IPS-18c (cell line): ENCODE measurements around the gene ZBTB20.

Source experiments
- H3K4me3 ChIP-seq: 2 replicates; pipeline ENCODE4 v1.7.0; 2013; ENCODE audit warnings: low read depth, mild to moderate bottlenecking, low read length, moderate library complexity; ENCODE audit not compliant: insufficient read depth
- H3K9me3 ChIP-seq: one replicate; pipeline ENCODE4 v1.6.1; 2013; ENCODE audit warnings: mild to moderate bottlenecking, low read length, moderate library complexity; ENCODE audit not compliant: control insufficient read depth, insufficient read depth

ZBTB20 gene

DNA sequence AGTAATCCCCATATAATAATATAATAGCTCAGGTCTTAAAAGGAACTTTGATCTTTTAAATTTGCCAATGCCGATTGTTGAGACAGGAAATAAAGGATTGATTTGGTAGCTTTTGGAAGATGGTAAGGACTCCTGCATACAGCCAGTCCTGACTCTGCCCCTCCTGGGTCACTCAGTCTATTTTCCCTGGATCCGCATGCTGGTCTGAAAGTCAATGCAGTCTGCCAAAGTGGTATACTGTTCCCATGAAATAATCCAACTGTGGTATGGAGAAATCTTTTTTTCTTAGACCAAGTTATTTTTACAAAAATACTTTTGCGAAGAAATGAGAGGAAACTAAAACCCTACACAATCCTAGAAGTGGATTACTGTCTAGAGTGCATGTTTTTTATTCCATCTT is 662.2 kb downstream of the ZBTB20 start:
- Histone ChIP-seq H3K9me3 (no peaks in the 10 kb centered on the region), H3K4me3 (no peak overlapping the region)

DNA sequence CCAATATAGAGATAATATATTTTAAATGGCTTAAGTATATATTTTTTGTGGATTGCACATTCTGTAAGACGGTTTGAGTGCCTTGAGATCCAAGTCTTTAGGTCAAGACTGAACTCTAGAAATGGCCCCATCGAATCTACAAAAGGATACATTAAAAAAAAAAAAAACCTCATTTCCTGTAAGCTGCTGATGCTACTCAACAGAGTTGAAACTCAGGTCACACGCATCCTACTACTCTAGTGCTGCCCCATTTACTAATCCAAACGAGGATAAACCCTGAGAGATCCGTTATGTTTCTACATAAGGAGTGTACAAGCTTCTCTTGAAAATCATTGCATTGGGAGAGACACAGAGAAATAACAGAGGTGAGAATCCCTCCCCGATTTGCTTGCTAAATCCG is 666.0 kb downstream of the ZBTB20 start:
- no peaks in the 10 kb centered on the region for H3K9me3 ChIP-seq
- no peak overlapping the region for H3K4me3 ChIP-seq

DNA sequence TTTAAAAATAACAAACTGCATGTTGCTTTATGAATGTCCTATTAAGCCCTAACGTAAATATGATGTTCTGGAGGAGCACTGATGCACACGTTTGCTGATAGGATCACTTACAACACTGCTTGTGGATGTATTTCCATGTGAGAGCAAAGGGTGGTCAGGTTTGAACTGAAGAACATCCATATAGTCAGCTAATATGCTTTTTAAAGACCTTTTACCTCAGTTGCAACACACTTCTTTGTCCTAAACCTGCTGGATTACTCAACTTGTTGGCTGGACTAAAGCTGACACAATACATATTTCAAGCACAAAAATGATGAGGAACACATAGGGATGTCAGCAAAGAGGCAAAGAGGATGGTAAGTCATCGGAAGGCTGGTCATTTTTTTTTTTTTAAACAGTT is 666.6 kb downstream of the ZBTB20 start:
- no peaks in the 10 kb centered on the region for H3K9me3 ChIP-seq
- H3K4me3 ChIP-seq = no peak overlapping the region

DNA sequence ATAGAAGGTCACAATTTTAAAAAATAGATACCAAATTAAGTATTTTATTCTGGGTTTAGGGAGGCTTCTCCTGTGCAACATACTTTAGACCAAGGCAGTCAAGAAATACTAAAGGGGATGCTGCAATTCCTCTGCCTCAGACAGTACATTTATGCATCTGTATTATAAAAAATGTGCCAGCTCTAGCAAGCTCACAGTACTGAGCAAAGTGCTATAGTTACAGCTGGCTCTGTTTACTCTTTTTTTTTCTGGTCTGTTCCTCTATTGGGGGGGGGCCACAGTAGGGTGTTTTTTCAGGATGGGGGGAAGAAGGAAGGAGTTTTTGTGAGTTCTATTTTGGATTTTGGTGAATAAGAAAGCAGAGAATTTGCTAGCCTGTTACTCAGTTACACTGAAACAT is 668.3 kb downstream of the ZBTB20 start:
- H3K4me3 ChIP-seq = no peak overlapping the region
- no peaks in the 10 kb centered on the region for H3K9me3 ChIP-seq

DNA sequence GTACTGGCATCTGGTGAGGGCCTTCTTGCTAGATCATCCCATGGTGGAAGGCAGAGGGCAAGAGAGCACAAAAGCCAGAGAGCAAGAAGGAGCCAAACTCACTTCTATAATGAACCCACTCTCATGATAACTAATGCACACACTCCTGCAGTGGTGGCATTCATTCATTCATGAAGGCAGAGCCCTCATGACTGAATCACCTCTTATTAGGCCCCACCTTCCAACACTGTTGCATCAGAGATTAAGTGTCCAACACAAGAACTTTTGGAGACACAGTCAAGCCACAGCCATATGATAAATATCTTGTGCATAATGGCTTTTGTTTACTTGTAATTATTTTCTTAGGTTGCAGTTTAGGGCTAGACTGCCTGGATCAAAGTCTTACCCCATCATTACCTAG is 670.6 kb downstream of the ZBTB20 start:
- H3K4me3 ChIP-seq = no peak overlapping the region

DNA sequence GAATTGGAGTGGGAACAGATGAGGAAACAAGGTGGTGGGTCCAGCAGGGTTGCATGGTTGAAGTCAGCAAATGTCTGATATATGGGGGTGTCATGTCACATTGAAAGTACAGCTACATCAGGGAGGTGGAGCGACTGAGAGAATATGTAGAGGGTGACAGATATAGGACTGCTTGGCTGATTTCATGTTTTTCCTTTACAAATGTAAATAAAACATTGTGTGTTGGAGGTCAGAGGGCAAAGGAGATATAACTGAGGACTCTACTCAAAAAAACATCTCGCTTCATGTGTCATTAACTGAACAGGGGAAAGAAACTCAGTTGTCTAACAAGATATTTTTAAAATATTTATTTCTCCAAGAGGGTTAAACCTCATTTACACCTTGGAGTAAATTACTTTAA is 675.6 kb downstream of the ZBTB20 start:
- no peaks in the 10 kb centered on the region for H3K9me3 ChIP-seq

More for the DNA sequence above, 670.6 kb downstream of the ZBTB20 start:
- no peaks in the 10 kb centered on the region for H3K9me3 ChIP-seq

DNA sequence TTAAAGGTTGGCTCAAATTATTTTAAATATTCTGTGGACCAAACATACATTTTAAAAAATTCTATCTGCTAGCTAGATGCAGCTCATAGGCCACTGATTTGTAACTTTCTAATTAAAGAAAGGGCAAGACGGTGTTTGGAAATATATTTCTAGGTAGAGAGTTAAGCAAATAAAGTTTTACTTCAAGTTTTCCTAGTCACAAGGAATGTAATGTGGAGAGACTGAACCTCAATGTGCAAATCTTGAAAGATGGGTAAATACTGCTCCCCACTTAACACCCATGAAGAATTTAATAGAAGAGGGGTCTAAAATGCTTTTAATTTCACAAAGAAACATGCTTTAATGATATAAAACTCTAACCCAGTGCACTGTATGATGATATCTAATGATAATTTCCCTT is 678.0 kb downstream of the ZBTB20 start:
- H3K4me3 ChIP-seq = no peak overlapping the region

More for the DNA sequence above, 675.6 kb downstream of the ZBTB20 start:
- H3K4me3 ChIP-seq = no peak overlapping the region

DNA sequence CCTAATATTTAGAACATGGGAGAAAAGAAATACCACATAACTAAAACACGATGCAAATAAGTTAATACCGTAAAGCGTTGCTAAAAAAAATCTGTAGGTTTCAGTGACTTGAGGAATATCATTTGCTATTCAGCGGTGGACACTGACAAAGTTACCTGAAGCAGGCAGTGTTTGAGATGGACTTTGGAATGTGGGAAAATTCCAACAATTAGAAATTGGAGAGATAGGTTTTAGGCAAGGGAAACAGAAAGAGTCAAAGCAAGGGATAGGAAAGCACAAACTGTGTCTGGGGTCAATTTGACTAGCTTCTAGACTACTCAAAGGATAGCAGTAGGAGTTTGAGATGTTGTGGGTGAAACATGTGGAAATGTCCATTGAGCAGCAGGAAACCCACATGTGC is 680.3 kb downstream of the ZBTB20 start:
- Histone ChIP-seq H3K4me3 (no peak overlapping the region), H3K9me3 (no peaks in the 10 kb centered on the region)

More for the DNA sequence above, 678.0 kb downstream of the ZBTB20 start:
- H3K9me3 ChIP-seq = no peaks in the 10 kb centered on the region

DNA sequence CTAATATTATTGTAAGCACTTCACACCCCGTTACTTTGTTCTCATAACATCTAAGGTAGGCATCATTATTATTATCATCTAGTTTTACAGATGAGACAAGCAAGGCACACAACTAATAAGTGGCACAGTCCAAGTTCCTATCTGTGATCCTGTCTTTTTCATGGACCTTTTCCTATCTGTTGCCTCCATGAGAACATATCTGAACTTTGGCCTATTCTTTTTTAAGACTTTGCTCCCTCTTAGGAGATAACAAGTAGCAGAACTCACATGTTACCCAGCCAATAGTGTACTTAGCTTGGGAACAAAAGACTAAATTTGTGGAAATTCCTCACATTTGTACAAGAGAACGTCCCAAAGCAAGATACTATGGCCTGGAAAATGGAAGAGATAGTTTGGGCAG is 680.8 kb downstream of the ZBTB20 start:
- H3K4me3 ChIP-seq = no peak overlapping the region
- H3K9me3 ChIP-seq = no peaks in the 10 kb centered on the region

DNA sequence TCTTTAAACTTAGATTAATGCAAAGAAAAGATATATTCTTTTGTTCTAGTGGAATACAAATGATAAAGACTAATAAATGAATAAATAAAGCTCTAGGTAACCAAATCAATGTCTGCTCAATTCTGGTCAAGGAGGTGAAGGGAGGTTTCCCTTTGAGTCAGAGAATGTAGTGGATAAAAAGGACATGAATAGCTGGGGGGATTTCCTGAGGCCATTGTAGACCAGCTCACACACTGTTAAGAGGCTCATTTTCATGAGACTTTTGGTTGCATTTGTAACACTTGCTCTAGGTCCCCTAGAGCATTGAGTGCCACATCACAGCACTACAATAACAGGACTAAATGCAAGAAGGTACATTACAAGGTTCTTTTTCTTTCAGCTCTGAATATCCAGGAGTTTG is 682.5 kb downstream of the ZBTB20 start:
- H3K9me3 ChIP-seq = no peaks in the 10 kb centered on the region
- H3K4me3 ChIP-seq = no peak overlapping the region

DNA sequence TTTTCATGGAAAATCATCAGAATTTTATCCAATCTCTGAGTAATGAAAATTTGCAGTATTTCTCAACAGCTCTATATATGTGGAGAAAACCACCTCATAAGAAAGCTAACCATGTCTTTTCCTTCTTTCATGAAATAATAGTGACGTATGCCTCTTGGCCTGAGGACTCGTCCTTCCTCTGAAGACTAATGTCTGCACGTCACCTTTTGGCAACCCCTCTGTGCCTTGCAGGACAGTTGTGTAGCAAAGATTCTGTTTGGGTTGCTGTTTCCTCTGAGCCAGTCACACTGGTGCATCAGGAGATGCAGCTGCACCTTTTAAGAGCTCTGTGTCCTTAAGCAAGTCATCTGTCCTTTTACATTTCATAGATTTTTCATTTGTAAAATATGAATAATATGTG is 684.3 kb downstream of the ZBTB20 start:
- H3K4me3 ChIP-seq = no peak overlapping the region
- H3K9me3 ChIP-seq = no peaks in the 10 kb centered on the region

DNA sequence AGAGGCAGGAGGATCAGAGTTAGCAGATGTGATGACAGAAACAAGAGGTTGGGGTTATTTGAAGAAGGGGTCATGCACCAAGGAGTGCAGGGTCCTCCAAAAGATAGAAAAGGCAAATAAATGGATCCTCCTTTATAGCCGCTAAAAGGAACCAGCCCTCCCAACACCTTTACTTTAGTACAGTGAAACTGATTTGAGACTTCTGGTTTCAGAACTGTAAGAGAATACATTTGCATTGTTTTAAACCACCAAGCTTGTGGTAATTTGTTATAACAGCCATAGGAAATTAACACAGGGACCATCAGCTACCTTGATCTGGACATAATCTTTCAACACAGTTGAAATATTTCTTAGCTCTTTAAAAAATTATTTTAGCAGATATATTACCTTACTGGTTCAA is 686.6 kb downstream of the ZBTB20 start:
- Histone ChIP-seq H3K4me3 (no peak overlapping the region), H3K9me3 (no peaks in the 10 kb centered on the region)

DNA sequence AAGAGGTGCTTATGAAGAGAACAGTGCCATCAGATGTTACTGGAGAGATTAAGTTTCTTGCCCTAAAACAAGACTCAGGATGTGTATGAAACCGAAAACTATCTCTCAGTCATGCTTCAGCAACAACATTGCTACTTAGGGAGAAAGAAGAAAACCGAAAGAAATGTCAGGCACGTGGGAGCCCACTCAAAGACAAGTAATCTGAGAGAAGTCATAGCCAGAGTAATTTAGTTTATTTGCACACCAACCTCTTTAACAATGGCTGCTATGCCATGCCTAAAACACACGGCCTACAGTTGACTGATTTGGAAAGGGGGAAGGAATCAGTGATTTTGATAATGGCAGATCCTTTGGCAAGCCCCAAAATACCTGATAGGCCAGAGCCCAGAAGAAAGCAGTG is 690.3 kb downstream of the ZBTB20 start:
- H3K9me3 ChIP-seq = no peaks in the 10 kb centered on the region
- no peak overlapping the region for H3K4me3 ChIP-seq

DNA sequence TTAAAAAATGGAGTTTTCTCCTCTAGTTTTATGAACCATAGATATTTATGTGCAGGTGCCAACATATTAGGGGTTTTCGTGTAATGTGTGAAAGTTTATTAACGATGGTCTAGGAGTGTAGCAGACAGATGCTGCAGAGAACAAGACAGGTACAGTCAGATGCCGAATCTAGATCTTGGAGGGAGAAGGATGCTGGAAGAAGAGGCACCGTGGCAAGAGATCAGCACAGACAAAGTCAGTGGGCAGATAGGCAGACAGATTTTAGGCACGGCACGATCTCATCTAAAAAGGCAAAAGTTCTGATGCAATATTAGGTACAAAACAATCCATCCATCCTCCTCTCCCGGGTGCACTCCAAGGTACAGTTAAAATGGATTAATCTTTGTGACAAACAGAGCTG is 691.7 kb downstream of the ZBTB20 start:
- no peak overlapping the region for H3K4me3 ChIP-seq

DNA sequence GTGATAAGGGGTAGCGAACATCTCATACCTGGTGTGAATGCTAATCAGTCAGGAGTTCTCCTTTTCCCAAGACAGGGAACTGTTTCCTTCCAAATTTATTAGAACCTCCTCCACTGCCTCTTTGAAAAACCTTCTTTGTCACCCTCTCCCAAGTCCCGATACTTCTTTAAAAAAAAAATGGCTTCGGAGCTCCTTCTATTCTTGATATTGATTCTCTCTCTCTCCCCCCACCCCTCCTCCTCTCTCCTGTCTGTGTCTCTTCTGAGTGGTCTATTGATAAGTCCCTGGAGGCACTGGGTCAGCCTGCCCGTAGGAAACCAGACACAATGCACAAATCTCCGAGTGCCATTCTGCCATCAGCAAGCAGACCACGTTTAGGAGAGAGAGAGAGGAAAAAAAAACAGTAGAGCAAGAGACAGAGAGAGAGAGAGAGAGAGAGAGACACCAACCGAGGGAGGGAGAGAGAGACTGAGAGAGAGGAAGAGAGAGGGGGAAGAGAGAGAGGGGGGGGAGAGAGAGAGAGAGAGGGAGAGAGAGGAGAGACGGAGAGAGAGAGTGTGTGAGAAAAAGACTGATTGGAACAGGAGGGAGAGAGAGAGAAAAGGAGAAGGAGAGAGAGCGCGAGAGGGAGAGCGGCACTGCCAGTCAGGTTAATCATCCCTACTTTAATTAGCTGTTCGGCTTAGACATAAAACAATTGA is 692.4 kb downstream of the ZBTB20 start:
- Histone ChIP-seq H3K9me3 (no peaks in the 10 kb centered on the region), H3K4me3 (peak overlapping the region; percentile 58; the same call in 1 of the 2 replicates)

More for the DNA sequence above, 691.7 kb downstream of the ZBTB20 start:
- no peaks in the 10 kb centered on the region for H3K9me3 ChIP-seq

DNA sequence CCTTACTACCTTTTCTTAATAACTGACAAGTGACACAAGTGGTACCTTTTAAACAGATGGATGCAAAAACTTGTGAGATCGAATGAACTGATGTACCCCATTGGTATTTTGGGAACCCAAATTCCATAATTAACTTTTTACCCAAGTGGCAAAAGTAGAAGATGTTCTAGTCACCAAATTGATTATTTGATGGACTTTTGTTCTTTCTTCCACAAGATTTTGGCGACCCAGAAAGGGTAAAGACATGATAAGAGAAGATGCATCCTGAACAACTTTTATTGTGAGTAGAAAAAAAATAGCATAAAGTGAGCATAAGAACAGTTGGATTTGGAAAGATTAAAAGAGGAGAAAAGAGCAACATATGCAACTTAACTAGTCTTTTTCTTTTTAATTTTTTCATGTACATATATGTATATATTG is 693.7 kb downstream of the ZBTB20 start:
- H3K4me3 ChIP-seq = no peak overlapping the region

DNA sequence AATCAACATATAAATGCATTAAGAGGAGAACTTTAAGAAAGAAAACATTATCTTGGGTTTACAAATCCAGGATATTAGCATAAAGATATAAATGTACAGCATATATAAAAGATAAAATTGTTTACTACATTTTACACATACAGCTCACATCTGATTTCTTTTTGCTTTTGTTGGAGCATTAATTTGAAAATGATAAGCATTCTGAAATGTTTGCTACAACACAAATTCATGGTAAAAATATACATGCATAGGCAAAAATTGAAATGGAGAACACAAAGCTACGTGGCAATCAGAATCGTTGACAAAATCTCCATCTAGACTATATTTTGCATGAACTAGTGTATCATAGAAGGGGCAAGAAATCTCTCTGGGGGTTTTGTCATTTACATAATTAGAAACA is 694.2 kb downstream of the ZBTB20 start:
- Histone ChIP-seq H3K9me3 (no peaks in the 10 kb centered on the region), H3K4me3 (no peak overlapping the region)

More for the DNA sequence above, 693.7 kb downstream of the ZBTB20 start:
- no peaks in the 10 kb centered on the region for H3K9me3 ChIP-seq

DNA sequence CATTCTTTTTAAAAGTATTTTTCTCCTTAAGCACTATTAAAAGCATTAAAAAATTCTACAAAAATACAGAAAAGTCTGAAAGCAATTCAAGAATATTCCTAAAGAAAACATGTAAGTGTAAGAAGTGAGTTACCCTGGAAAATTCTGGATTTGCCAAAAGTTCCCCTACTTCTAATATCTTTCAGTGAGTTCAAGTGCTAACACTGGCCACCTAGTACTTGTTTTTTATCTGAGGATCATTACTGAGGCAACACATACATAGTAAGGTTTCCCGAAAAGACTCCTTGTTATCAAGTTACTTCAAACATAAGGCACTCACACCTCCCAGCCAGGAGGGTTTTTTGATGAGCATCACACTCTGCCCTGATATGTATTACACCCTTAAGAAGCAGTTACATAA is 694.8 kb downstream of the ZBTB20 start:
- H3K9me3 ChIP-seq = no peaks in the 10 kb centered on the region
- H3K4me3 ChIP-seq = no peak overlapping the region

DNA sequence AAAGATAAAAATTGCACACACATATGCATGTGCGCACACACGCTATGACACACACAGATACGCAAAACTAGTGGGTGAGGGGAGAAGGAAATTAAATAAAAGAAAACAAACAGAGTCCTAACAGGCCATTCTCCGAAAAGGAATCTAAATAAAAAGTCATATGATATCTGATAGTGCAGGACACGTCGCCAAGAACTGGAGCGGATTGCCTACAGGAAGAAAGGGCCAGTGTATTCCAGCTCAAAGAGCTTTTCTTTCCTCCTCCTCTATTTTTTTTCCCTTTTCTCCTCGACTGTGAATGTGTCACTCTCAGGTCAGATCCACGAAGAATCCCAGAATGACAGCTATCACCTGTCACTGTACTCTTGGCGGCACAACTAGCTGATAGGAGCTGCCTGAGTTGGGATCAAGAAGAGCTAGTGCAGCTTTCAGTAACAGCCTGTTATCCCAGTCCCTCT is 695.5 kb downstream of the ZBTB20 start:
- Histone ChIP-seq H3K9me3 (no peaks in the 10 kb centered on the region), H3K4me3 (no peak overlapping the region)
